Left ventricle myocardium inferior (tissue), 1 donor: ENCODE results near the gene THEM4. TPM values are rescaled to one million over a fixed set of nuclear protein-coding genes. Genes with fewer than 3 reads are reported as not detected.
A peak's percentile ranks its signal among the peaks of the same experiment; 100 is the strongest.

Experiments
- DNase-seq: peaks from one replicate; pipeline ENCODE4 v3.0.0-alpha.2; 2020
- H3K27ac ChIP-seq: fragments of 200-600 bp; replicated peaks from 2 replicates; pipeline ENCODE4 v1.8.0; 2021
- H3K27me3 ChIP-seq: fragments of 200-600 bp; 2 replicates; pipeline ENCODE4 v1.8.0; 2021; ENCODE audit warnings: low read depth
- H3K36me3 ChIP-seq: fragments of 200-600 bp; 2 replicates; pipeline ENCODE4 v1.8.0; 2021
- H3K4me1 ChIP-seq: fragments of 200-600 bp; 2 replicates; pipeline ENCODE4 v1.8.0; 2021
- H3K4me3 ChIP-seq: fragments of 200-600 bp; 2 replicates; pipeline ENCODE4 v1.8.0; 2021; ENCODE audit warnings: mild to moderate bottlenecking, moderate library complexity
- H3K9me3 ChIP-seq: fragments of 200-600 bp; replicated peaks from 2 replicates; pipeline ENCODE4 v1.8.0; 2021
- intact Hi-C: fragments of 100-400 bp; cut with micrococcal nuclease; formaldehyde crosslinking; loops from one replicate; pipeline ENCODE4 v1.11.0; 2022
- total RNA-seq: library from RNA; stranded (reverse); fragmentation: NEBNext Ultra II Directional; extraction: Animal tissue kit (Norgen Biotek cat#: 25700); gene quantifications from one replicate; pipeline ENCODE4 v1.2.1, GENCODE V29; 2021
- TF ChIP-seq, protein P1 (sequence below): fragments of 200-600 bp; IDR thresholded peaks from 2 replicates; pipeline ENCODE4 v1.8.0; 2021; ENCODE audit warnings: antibody characterized with exemption, mild to moderate bottlenecking, borderline replicate concordance
- donor health status: DM: no; HTN: yes; CAD: no; lungs with severe emphysema.

Gene THEM4
- total RNA-seq, 1 donor from 2014 or later, result 15.8 TPM

DNA sequence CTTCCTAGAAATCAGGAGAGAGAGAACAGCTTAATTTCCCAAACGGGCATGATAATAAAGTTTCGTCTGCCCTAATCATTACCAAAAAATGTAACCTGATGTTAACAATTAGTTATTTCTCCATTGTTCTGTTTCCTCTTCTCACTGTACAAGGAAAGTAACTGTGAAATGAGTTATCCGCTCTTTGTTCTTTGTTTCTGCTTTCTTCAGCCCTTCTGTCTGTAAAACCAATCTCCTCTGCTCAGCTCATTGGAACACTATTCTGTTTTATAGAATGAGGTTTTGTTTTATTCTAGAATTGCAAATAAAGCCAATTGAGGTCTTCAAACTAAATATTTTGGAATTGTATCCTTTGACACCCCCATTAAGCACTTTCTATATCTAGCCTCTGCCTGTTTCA is 8.8 kb upstream of the THEM4 start:
- no peak overlapping the region for H3K27ac ChIP-seq
- TF ChIP-seq, protein P1, sequence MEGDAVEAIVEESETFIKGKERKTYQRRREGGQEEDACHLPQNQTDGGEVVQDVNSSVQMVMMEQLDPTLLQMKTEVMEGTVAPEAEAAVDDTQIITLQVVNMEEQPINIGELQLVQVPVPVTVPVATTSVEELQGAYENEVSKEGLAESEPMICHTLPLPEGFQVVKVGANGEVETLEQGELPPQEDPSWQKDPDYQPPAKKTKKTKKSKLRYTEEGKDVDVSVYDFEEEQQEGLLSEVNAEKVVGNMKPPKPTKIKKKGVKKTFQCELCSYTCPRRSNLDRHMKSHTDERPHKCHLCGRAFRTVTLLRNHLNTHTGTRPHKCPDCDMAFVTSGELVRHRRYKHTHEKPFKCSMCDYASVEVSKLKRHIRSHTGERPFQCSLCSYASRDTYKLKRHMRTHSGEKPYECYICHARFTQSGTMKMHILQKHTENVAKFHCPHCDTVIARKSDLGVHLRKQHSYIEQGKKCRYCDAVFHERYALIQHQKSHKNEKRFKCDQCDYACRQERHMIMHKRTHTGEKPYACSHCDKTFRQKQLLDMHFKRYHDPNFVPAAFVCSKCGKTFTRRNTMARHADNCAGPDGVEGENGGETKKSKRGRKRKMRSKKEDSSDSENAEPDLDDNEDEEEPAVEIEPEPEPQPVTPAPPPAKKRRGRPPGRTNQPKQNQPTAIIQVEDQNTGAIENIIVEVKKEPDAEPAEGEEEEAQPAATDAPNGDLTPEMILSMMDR, result no peak
- intact Hi-C loops, result no loop called here

DNA sequence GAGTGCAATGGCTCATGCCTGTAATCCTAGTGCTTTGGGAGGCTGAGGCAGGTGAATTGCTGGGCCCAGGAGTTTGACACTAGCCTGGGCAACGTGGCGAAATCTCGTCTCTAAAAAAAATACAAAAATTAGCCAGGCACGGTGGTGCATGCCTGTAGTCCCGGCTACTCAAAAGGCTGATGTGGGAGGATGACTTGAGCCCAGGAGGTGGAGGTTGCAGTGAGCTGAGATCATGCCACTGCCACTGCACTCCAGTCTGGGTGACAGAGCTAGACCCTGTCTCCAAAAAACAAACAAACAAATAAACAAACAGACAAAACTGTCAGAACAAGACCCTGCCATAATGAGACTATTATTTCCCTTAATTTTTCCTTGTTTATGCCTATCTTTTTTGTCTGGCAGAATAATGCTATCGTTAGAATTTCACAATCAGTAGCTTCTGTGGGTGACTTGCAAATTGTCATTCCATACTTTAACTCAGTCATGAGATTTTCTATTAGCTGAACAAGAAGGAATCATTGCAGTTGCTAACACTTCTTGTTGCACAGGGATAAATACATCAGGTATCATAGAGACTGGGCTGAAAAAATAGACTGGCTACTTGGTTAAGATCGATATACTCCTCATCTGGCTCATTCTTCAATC is 7.5 kb upstream of the THEM4 start:
- Histone ChIP-seq H3K36me3 (no peaks in the 10 kb centered on the region), H3K27me3 (no peaks in the 10 kb centered on the region), H3K4me1 (peaks cover 9% of the 10 kb centered on the region), H3K4me3 (no peak overlapping the region), H3K27ac (no peak overlapping the region), H3K9me3 (peaks cover 8% of the 10 kb centered on the region)
- TF ChIP-seq, protein P1, result no peak
- no peak for DNase-seq
- intact Hi-C loops, result no loop called here

More for the DNA sequence above, 8.8 kb upstream of the THEM4 start:
- Histone ChIP-seq H3K36me3 (no peaks in the 10 kb centered on the region), H3K4me3 (no peak overlapping the region), H3K4me1 (peaks cover 9% of the 10 kb centered on the region), H3K27me3 (no peaks in the 10 kb centered on the region), H3K9me3 (no peaks in the 10 kb centered on the region)
- DNase-seq, result no peak

DNA sequence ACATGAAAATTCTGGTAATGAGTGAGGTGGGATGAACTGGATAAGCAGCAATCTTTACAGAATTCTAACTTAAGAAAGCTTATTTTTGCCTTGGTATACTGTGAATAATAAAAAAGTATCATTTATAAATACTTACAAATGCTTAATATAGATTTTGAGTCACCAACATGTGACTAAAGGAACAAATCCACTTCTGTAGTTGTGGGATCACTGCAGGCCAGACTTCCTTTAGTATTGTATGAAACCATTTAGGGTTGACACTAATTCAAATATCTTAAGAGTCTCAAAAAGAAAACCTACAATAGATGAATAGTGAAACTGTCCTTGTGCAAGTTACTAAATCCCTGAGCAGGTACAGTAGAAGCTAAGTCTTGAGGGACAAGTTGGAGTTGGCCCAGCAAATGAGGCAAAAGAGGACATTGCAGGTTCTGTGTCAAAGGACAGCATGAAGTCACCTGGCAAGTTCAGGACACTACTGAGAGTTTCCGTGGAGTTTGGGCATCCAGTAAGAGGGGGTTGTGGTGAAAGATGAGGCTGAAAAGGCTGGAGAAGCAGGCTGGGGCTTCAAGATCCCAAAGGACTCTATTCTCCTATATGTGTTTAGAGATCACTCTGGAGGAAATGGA is 5.9 kb upstream of the THEM4 start:
- Histone ChIP-seq H3K4me1 (peaks cover 12% of the 10 kb centered on the region), H3K27ac (peak overlapping the region; percentile 11), H3K4me3 (no peak overlapping the region), H3K27me3 (no peaks in the 10 kb centered on the region), H3K36me3 (no peaks in the 10 kb centered on the region), H3K9me3 (peaks cover 8% of the 10 kb centered on the region)
- no peak for DNase-seq
- TF ChIP-seq, protein P1, result no peak
- intact Hi-C loops, result no loop called here

DNA sequence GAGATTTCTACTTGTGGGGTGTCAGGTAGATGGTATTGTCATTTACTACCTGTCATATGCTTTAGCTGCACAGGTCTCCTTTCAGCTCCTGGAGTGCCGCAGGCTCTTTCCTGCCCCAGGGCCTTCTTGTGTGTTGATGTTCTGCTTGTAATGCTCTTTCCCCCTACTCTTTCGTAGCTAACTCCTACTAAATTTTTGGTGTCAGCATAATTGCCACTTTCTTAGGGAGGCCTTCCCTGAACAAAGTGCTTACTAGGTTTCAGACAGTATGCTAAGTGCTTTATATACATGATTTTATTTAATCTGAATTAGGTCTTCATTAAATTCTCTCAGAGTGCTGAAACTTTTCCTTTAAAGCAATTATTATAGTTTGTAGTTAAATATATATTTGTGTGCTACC is 4.8 kb upstream of the THEM4 start:
- TF ChIP-seq, protein P1, result no peak
- intact Hi-C loops, result no loop called here
- H3K27ac ChIP-seq, result no peak overlapping the region
- H3K36me3 ChIP-seq, result no peaks in the 10 kb centered on the region
- DNase-seq, result no peak
- no peak overlapping the region for H3K4me3 ChIP-seq
- H3K9me3 ChIP-seq, result peaks cover 8% of the 10 kb centered on the region
- H3K27me3 ChIP-seq, result no peaks in the 10 kb centered on the region
- H3K4me1 ChIP-seq, result peaks cover 20% of the 10 kb centered on the region

GRCh38 chr1:151912973-151913372 is 3.7 kb upstream of the THEM4 start:
- TF ChIP-seq, protein P1, result no peak
- Histone ChIP-seq H3K9me3 (peaks cover 8% of the 10 kb centered on the region), H3K27ac (no peak overlapping the region), H3K36me3 (no peaks in the 10 kb centered on the region), H3K4me1 (peaks cover 31% of the 10 kb centered on the region), H3K27me3 (no peaks in the 10 kb centered on the region), H3K4me3 (no peak overlapping the region)
- intact Hi-C loops, result no loop called here
- no peak for DNase-seq
